Osteoblast (primary cell): ENCODE measurements around the gene CPZ. TPM values are rescaled to one million over a fixed set of nuclear protein-coding genes. Genes with fewer than 3 reads are reported as not detected.
A peak's percentile ranks its signal among the peaks of the same experiment; 100 is the strongest.

ENCODE experiments used
- DNase-seq: peaks from one replicate; pipeline ENCODE4 v3.0.0; 2011; ENCODE audit warnings: low spot score, mixed read lengths; ENCODE audit not compliant: insufficient read length; ENCODE audit errors: missing footprints
- H2AFZ ChIP-seq: 2 replicates; pipeline ENCODE4 v1.6.0; 2011; ENCODE audit warnings: mild to moderate bottlenecking, low read length
- H3K27ac ChIP-seq: 2 replicates; pipeline ENCODE4 v1.5.1; 2011; ENCODE audit warnings: mild to moderate bottlenecking, low read depth, low read length, moderate library complexity
- H3K27me3 ChIP-seq: 2 replicates; pipeline ENCODE4 v1.6.0; 2012; ENCODE audit warnings: mild to moderate bottlenecking, control low read depth, inconsistent platforms, low read length, moderate library complexity; ENCODE audit not compliant: insufficient read depth
- H3K36me3 ChIP-seq: 2 replicates; pipeline ENCODE4 v1.5.1; 2011; ENCODE audit warnings: mild to moderate bottlenecking, low read length, control low read depth, moderate library complexity; ENCODE audit not compliant: insufficient read depth
- H3K4me1 ChIP-seq: 2 replicates; pipeline ENCODE4 v1.5.1; 2011; ENCODE audit warnings: mild to moderate bottlenecking, low read length, control low read depth, moderate library complexity; ENCODE audit not compliant: insufficient read depth
- H3K4me2 ChIP-seq: 2 replicates; pipeline ENCODE4 v1.6.0; 2011; ENCODE audit warnings: mild to moderate bottlenecking, low read length; ENCODE audit not compliant: insufficient read depth
- H3K4me3 ChIP-seq: fragments of 200-600 bp; sonication (generic); 3 replicates; pipeline ENCODE4 v1.5.1; 2012; ENCODE audit warnings: mild to moderate bottlenecking, low read length, inconsistent platforms; ENCODE audit not compliant: insufficient read depth
- H3K79me2 ChIP-seq: 2 replicates; pipeline ENCODE4 v1.6.0; 2012; ENCODE audit warnings: mild to moderate bottlenecking, low read length, control low read depth, inconsistent platforms; ENCODE audit not compliant: insufficient read depth
- H3K9me3 ChIP-seq: 2 replicates; pipeline ENCODE4 v1.5.1; 2011; ENCODE audit warnings: low read depth, low read length, control low read depth
- H4K20me1 ChIP-seq: 2 replicates; pipeline ENCODE4 v1.6.0; 2012; ENCODE audit warnings: mild to moderate bottlenecking, low read length, control low read depth; ENCODE audit not compliant: insufficient read depth
- CTCF ChIP-seq: IDR thresholded peaks from 2 replicates; pipeline ENCODE4 v1.5.1; 2011; ENCODE audit warnings: mild to moderate bottlenecking, low read depth, low read length, moderate library complexity; ENCODE audit errors: extremely low read depth
- total RNA-seq: library from RNA; depleted of rRNA; stranded (reverse); fragments of >200 nt; gene quantifications from 2 replicates; pipeline ENCODE4 v1.2.3, GENCODE V29; 2012

CPZ gene
- total RNA-seq, 1 donor, result 44.5 TPM

- TF ChIP-seq CTCF, result no peak
- peak; percentile 72 for DNase-seq
- no peaks in the 10 kb centered on the region for H3K36me3 ChIP-seq
- H4K20me1 ChIP-seq, result no peaks in the 10 kb centered on the region
- no peaks in the 10 kb centered on the region for H3K27me3 ChIP-seq
- H2AFZ ChIP-seq, result no peak overlapping the region
- H3K4me3 ChIP-seq, result no peak overlapping the region
- H3K79me2 ChIP-seq, result no peaks in the 10 kb centered on the region
- no peaks in the 10 kb centered on the region for H3K9me3 ChIP-seq
- no peak overlapping the region for H3K4me2 ChIP-seq
- H3K27ac ChIP-seq, result no peak overlapping the region
- H3K4me1 ChIP-seq, result peaks cover 18% of the 10 kb centered on the region
Measured at GRCh38 chr4:8557151-8558076, 35.2 kb upstream of the CPZ start.

- Histone ChIP-seq H3K79me2 (no peaks in the 10 kb centered on the region), H3K27me3 (no peaks in the 10 kb centered on the region), H3K27ac (peak overlapping the region; percentile 12), H3K4me1 (peaks cover 18% of the 10 kb centered on the region), H3K4me2 (no peak overlapping the region), H2AFZ (peak overlapping the region; percentile 51), H3K9me3 (no peaks in the 10 kb centered on the region), H3K36me3 (no peaks in the 10 kb centered on the region), H3K4me3 (no peak overlapping the region), H4K20me1 (no peaks in the 10 kb centered on the region)
- DNase-seq, result peak; percentile 95
- no peak for TF ChIP-seq CTCF
Measured at GRCh38 chr4:8558080-8558960, 34.2 kb upstream of the CPZ start.

- no peak for TF ChIP-seq CTCF
- Histone ChIP-seq H4K20me1 (no peaks in the 10 kb centered on the region), H3K27me3 (no peaks in the 10 kb centered on the region), H3K4me2 (no peak overlapping the region), H3K9me3 (no peaks in the 10 kb centered on the region), H2AFZ (no peak overlapping the region), H3K36me3 (no peaks in the 10 kb centered on the region), H3K4me3 (no peak overlapping the region), H3K27ac (no peak overlapping the region), H3K4me1 (peaks cover 18% of the 10 kb centered on the region), H3K79me2 (no peaks in the 10 kb centered on the region)
- DNase-seq, result no peak
Measured at GRCh38 chr4:8559011-8559410, 33.6 kb upstream of the CPZ start.
